ENCODE results near the gene ANXA5. TPM values are rescaled to one million over a fixed set of nuclear protein-coding genes. Genes with fewer than 3 reads are reported as not detected.

ANXA5 gene
- total RNA-seq, 2 experiments from 2014 or later: 28.9 to 40.1 TPM

GRCh38 chr4:121741751-121742150 lies 45.0 kb upstream of the ANXA5 start:
- ChIA-PET CTCF (ENCODE audit: unreplicated experiment) (no interaction called here), POLR2A (interaction anchor here (0.7 to 1.4 kb wide), 2 partner anchors 9 to 20 kb away, joined by 3 read pairs; no protein-coding TSS in a partner anchor)
- Histone ChIP-seq H3K79me2 (ENCODE audit: insufficient read depth, low read depth, low read length) (no peaks in the 10 kb centered on the region), H3K9me3 (ENCODE audit: low read length) (no peaks in the 10 kb centered on the region), H3K4me1 (ENCODE audit: insufficient read depth, low read length, poor library complexity, severe bottlenecking) (no peaks in the 10 kb centered on the region), H3K9me2 (ENCODE audit: insufficient read depth, low read length) (no peaks in the 10 kb centered on the region), H3K27ac (ENCODE audit: low read depth, low read length, poor library complexity, severe bottlenecking) (no peak overlapping the region), H3K36me3 (ENCODE audit: insufficient read depth, low read length) (no peaks in the 10 kb centered on the region), H3K4me2 (ENCODE audit: low read length) (no peak overlapping the region), H2AFZ (ENCODE audit: low read length) (no peak overlapping the region), H3K4me3 (ENCODE audit: low read depth, low read length, poor library complexity, severe bottlenecking) (no peak overlapping the region), H4K20me1 (ENCODE audit: insufficient read depth, low read length) (no peaks in the 10 kb centered on the region)
- intact Hi-C loops (cut with micrococcal nuclease; ENCODE audit: unreplicated experiment): no loop called here
- DNase-seq (ENCODE audit: low spot score): no peak
- no peak for TF ChIP-seq EZH2phosphoT487 (IDR thresholded peaks at IDR 0.05; ENCODE audit: borderline replicate concordance, low read depth, low read length)
- BruUV-seq (replicated peaks): no TSS peak

GRCh38 chr4:121740796-121741409 lies 44.1 kb upstream of the ANXA5 start:
- Histone ChIP-seq H3K79me2 (ENCODE audit: insufficient read depth, low read depth, low read length) (no peaks in the 10 kb centered on the region), H3K36me3 (ENCODE audit: insufficient read depth, low read length) (no peaks in the 10 kb centered on the region), H2AFZ (ENCODE audit: low read length) (no peak overlapping the region), H3K9me3 (ENCODE audit: low read length) (no peaks in the 10 kb centered on the region), H3K27ac (ENCODE audit: low read depth, low read length, poor library complexity, severe bottlenecking) (no peak overlapping the region), H3K4me2 (ENCODE audit: low read length) (no peak overlapping the region), H3K4me1 (ENCODE audit: insufficient read depth, low read length, poor library complexity, severe bottlenecking) (no peaks in the 10 kb centered on the region), H3K4me3 (ENCODE audit: low read depth, low read length, poor library complexity, severe bottlenecking) (no peak overlapping the region), H4K20me1 (ENCODE audit: insufficient read depth, low read length) (no peaks in the 10 kb centered on the region), H3K9me2 (ENCODE audit: insufficient read depth, low read length) (no peaks in the 10 kb centered on the region)
- no TSS peak for BruUV-seq (replicated peaks)
- TF ChIP-seq EZH2phosphoT487 (IDR thresholded peaks at IDR 0.05; ENCODE audit: borderline replicate concordance, low read depth, low read length): no peak
- TF ChIP-seq, protein P1, sequence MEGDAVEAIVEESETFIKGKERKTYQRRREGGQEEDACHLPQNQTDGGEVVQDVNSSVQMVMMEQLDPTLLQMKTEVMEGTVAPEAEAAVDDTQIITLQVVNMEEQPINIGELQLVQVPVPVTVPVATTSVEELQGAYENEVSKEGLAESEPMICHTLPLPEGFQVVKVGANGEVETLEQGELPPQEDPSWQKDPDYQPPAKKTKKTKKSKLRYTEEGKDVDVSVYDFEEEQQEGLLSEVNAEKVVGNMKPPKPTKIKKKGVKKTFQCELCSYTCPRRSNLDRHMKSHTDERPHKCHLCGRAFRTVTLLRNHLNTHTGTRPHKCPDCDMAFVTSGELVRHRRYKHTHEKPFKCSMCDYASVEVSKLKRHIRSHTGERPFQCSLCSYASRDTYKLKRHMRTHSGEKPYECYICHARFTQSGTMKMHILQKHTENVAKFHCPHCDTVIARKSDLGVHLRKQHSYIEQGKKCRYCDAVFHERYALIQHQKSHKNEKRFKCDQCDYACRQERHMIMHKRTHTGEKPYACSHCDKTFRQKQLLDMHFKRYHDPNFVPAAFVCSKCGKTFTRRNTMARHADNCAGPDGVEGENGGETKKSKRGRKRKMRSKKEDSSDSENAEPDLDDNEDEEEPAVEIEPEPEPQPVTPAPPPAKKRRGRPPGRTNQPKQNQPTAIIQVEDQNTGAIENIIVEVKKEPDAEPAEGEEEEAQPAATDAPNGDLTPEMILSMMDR (conservative IDR thresholded peaks at IDR 0.05; ENCODE audit: low read length): no peak
- ChIA-PET CTCF (ENCODE audit: unreplicated experiment) (no interaction called here), POLR2A (no interaction called here)
- no peak for DNase-seq (ENCODE audit: low spot score)
- intact Hi-C loops (cut with micrococcal nuclease; ENCODE audit: unreplicated experiment): no loop called here

DNA sequence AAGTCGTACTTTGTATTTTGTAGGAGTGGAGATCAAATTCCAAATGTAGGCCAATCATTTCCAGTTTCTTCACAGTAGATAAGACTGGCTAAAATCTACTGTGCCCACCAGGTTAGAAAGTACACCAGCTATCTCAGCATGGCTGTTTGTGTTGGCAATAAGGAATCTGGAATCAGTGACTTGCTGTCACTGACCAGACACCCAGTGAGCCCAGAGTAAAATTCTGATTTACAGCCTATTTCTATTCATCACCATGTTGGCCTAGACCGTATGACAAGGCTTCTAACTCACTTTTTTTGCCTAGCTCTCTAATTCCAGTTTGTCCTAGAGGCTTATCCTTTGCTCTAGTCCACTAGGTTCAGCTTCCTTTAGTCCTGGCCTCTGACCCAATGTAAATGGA lies 42.8 kb upstream of the ANXA5 start:
- TF ChIP-seq, protein P1 (conservative IDR thresholded peaks at IDR 0.05; ENCODE audit: low read length): no peak
- TF ChIP-seq EZH2phosphoT487 (IDR thresholded peaks at IDR 0.05; ENCODE audit: borderline replicate concordance, low read depth, low read length): no peak
- POLR2A ChIA-PET: interaction anchor here (1.2 kb wide), 1 partner anchor 24 kb away, joined by 3 read pairs; no protein-coding TSS in a partner anchor
- H2AFZ ChIP-seq (ENCODE audit: low read length): no peak overlapping the region

More for the DNA sequence above, 42.8 kb upstream of the ANXA5 start:
- H3K36me3 ChIP-seq (ENCODE audit: insufficient read depth, low read length): no peaks in the 10 kb centered on the region
- no peak overlapping the region for H3K4me2 ChIP-seq (ENCODE audit: low read length)
- no peak overlapping the region for H3K4me3 ChIP-seq (ENCODE audit: low read depth, low read length, poor library complexity, severe bottlenecking)
- no peaks in the 10 kb centered on the region for H3K9me3 ChIP-seq (ENCODE audit: low read length)
- CTCF ChIA-PET (ENCODE audit: unreplicated experiment): no interaction called here
- no peak overlapping the region for H3K27ac ChIP-seq (ENCODE audit: low read depth, low read length, poor library complexity, severe bottlenecking)
- no peaks in the 10 kb centered on the region for H4K20me1 ChIP-seq (ENCODE audit: insufficient read depth, low read length)
- no peaks in the 10 kb centered on the region for H3K4me1 ChIP-seq (ENCODE audit: insufficient read depth, low read length, poor library complexity, severe bottlenecking)
- BruUV-seq (replicated peaks): no TSS peak
- intact Hi-C loops (cut with micrococcal nuclease; ENCODE audit: unreplicated experiment): no loop called here
- no peak for DNase-seq (ENCODE audit: low spot score)
- no peaks in the 10 kb centered on the region for H3K9me2 ChIP-seq (ENCODE audit: insufficient read depth, low read length)
- H3K79me2 ChIP-seq (ENCODE audit: insufficient read depth, low read depth, low read length): no peaks in the 10 kb centered on the region

Measured in OCI-LY7 (cell line).